Vagina (tissue), 2 donors: ENCODE measurements around the gene HOXB2. TPM values are rescaled to one million over a fixed set of nuclear protein-coding genes. Genes with fewer than 3 reads are reported as not detected.

Source experiments
- DNase-seq, 2 donors: peaks; one replicate each; pipeline ENCODE4 v3.0.0-alpha.2; 2017; ENCODE audit errors: extremely low spot score in 2 of 2
- H3K27ac ChIP-seq: fragments of 200-600 bp; sonication (generic); one replicate; pipeline ENCODE4 v1.5.1; 2019
- H3K27me3 ChIP-seq: fragments of 200-600 bp; sonication (generic); one replicate; pipeline ENCODE4 v1.5.1; 2019
- H3K36me3 ChIP-seq, 2 donors: fragments of 200-600 bp; sonication (generic); one replicate each; pipeline ENCODE4 v1.5.1; 2017 to 2019
- H3K4me1 ChIP-seq: fragments of 200-600 bp; sonication (generic); one replicate; pipeline ENCODE4 v1.5.1; 2019
- H3K4me3 ChIP-seq, 2 donors: fragments of 200-600 bp; sonication (generic); 1 replicate in 1 of 2; 2 replicates in 1 of 2; pipeline ENCODE4 v1.5.1; 2016 to 2019
- H3K9me3 ChIP-seq: fragments of 200-600 bp; sonication (generic); one replicate; pipeline ENCODE4 v1.5.1; 2019
- CTCF ChIP-seq, 3 experiments: fragments of 450-650 bp in 2 of 3; fragments of 200-600 bp in 1 of 3; sonication (generic) in 1 of 3; IDR thresholded peaks; one replicate each; pipeline ENCODE4 v1.5.1; 2017 to 2019; ENCODE audit warnings: antibody characterized with exemption in 3 of 3, mild to moderate bottlenecking in 2 of 3, moderate library complexity in 2 of 3
- POLR2A ChIP-seq, 2 donors: fragments of 450-650 bp; IDR thresholded peaks; one replicate each; pipeline ENCODE4 v1.6.1; 2017; ENCODE audit warnings: antibody characterized with exemption in 2 of 2, mild to moderate bottlenecking in 2 of 2, moderate library complexity in 2 of 2
- POLR2AphosphoS5 ChIP-seq, 2 donors: sonication (generic); formaldehyde crosslinking; IDR thresholded peaks; one replicate each; pipeline ENCODE4 v1.9.0; 2017; ENCODE audit warnings: antibody characterized with exemption in 2 of 2, mild to moderate bottlenecking in 2 of 2, low read depth in 1 of 2; ENCODE audit not compliant: insufficient read depth in 1 of 2
- intact Hi-C: fragments of 100-400 bp; cut with DNase I; formaldehyde crosslinking; loops from one replicate; pipeline ENCODE4 v1.15.1; 2023
- total RNA-seq: library from RNA; depleted of rRNA; stranded (reverse); fragments of >200 nt; gene quantifications from one replicate; pipeline ENCODE4 v1.2.3, GENCODE V29; 2016

The HOXB2 gene
- total RNA-seq, 1 donor from 2014 or later, result 14.2 TPM

- Histone ChIP-seq H3K27ac (no peak within 1 kb of the TSS), H3K27me3 (no peaks in the 10 kb centered on the region), H3K9me3 (no peaks in the 10 kb centered on the region), H3K4me3 (no peak within 1 kb of the TSS), H3K36me3 (no peaks in the 10 kb centered on the region), H3K4me1 (peaks cover 12% of the 10 kb centered on the region)
- intact Hi-C loops, result no loop called here
- DNase-seq, result no peak
- TF ChIP-seq CTCF (IDR thresholded peaks at IDR 0.05) (no peak), POLR2AphosphoS5 (IDR thresholded peaks at IDR 0.05; ENCODE audit: insufficient read depth in 1 of 2, low read depth in 1 of 2) (no peak), POLR2A (IDR thresholded peaks at IDR 0.05) (no peak)
Observed at GRCh38 chr17:48530887-48531272, 14.0 kb downstream of the HOXB2 start, which contains the start of gene HOXB1. TSS of gene HOXB1 (minus strand) at chr17:48531011. CDS start at chr17:48530904, 107 bp downstream.

GRCh38 chr17:48530208-48530886 is 14.6 kb downstream of the HOXB2 start:
- H3K9me3 ChIP-seq, result no peaks in the 10 kb centered on the region
- TF ChIP-seq CTCF (IDR thresholded peaks at IDR 0.05) (no peak), POLR2AphosphoS5 (IDR thresholded peaks at IDR 0.05; ENCODE audit: insufficient read depth in 1 of 2, low read depth in 1 of 2) (no peak)
- no peaks in the 10 kb centered on the region for H3K27me3 ChIP-seq
- DNase-seq, result no peak
- peaks cover 12% of the 10 kb centered on the region for H3K4me1 ChIP-seq
- intact Hi-C loops, result no loop called here
- H3K27ac ChIP-seq, result no peak overlapping the region
- no peaks in the 10 kb centered on the region for H3K36me3 ChIP-seq
- no peak overlapping the region for H3K4me3 ChIP-seq

GRCh38 chr17:48529683-48530009 is 15.3 kb downstream of the HOXB2 start:
- no peaks in the 10 kb centered on the region for H3K36me3 ChIP-seq
- TF ChIP-seq CTCF (IDR thresholded peaks at IDR 0.05) (no peak), POLR2A (IDR thresholded peaks at IDR 0.05) (no peak), POLR2AphosphoS5 (IDR thresholded peaks at IDR 0.05; ENCODE audit: insufficient read depth in 1 of 2, low read depth in 1 of 2) (no peak)
- DNase-seq, result no peak
- no peaks in the 10 kb centered on the region for H3K9me3 ChIP-seq
- H3K4me3 ChIP-seq, result no peak overlapping the region
- peaks cover 12% of the 10 kb centered on the region for H3K4me1 ChIP-seq
- H3K27me3 ChIP-seq, result no peaks in the 10 kb centered on the region
- no peak overlapping the region for H3K27ac ChIP-seq
- intact Hi-C loops, result no loop called here

- no peaks in the 10 kb centered on the region for H3K36me3 ChIP-seq
- TF ChIP-seq POLR2AphosphoS5 (IDR thresholded peaks at IDR 0.05; ENCODE audit: insufficient read depth in 1 of 2, low read depth in 1 of 2) (no peak), CTCF (IDR thresholded peaks at IDR 0.05) (no peak), POLR2A (IDR thresholded peaks at IDR 0.05) (no peak)
- H3K4me1 ChIP-seq, result peaks cover 12% of the 10 kb centered on the region
- no peak for DNase-seq
- intact Hi-C loops, result no loop called here
- H3K27me3 ChIP-seq, result no peaks in the 10 kb centered on the region
- H3K27ac ChIP-seq, result no peak overlapping the region
- no peak overlapping the region for H3K4me3 ChIP-seq
- no peaks in the 10 kb centered on the region for H3K9me3 ChIP-seq
Observed at GRCh38 chr17:48528936-48529682, 15.8 kb downstream of the HOXB2 start.
